ENCODE results near the gene WWOX.
"Not testable (repeated sequence)": the region's sequence is repeated elsewhere in the genome, so short reads cannot be mapped to it uniquely, and the experiment has no call there.

Gene WWOX

DNA sequence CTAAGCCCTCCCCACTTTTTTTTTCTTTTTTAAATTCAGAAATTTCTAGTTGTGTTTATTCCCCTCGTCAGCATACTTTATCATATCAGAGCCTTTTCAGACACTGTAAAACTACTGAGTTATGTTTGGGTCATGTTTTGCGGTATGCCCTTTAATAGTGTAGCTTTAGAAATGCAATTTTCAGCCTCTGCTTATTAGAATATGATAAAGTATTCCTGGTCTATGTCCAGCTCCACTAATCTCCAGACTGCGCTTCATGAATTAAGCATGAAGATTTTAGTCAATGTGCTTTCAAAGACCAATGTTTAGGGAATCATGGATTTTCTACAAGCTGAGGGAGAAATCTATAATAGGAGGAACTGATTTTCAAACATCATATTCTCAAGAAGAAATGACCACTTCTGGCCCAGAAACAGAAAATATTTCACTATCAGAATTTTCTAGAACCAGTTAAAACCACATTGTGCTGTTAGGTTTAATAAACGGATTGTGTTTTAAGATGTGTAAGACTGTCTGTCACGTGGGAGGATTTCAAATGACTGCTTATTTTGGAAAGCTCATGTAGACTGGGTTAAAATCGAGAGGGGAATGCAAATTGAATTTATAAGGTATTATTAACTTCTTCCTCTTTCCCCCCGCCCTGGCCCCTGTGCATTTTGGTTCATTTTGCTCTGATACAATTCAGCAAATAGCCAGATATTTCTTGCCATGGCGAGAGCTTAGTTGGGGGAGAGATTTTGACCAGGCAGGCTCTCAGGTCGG, 498.5 kb downstream of the WWOX start:
- Histone ChIP-seq H3K9ac (ENCODE audit: low read depth, low read length) (no peak overlapping the region), H3K27me3 (ENCODE audit: insufficient read depth, low read length, poor library complexity) (no peaks in the 10 kb centered on the region), H2AFZ (ENCODE audit: low read depth, low read length) (no peak overlapping the region), H3K36me3 (ENCODE audit: insufficient read depth, low read length) (no peaks in the 10 kb centered on the region), H3K79me2 (ENCODE audit: insufficient read depth, low read length) (no peaks in the 10 kb centered on the region), H3K4me2 (ENCODE audit: insufficient read depth, low read length) (no peak overlapping the region), H3K9me3 (ENCODE audit: insufficient read depth, low read length, severe bottlenecking) (no peaks in the 10 kb centered on the region), H3K27ac (ENCODE audit: low read length) (no peak overlapping the region), H3K4me3 (ENCODE audit: low read depth in 1 of 2, low read length in 2 of 2) (no peak overlapping the region), H4K20me1 (ENCODE audit: insufficient read depth, low read length) (no peaks in the 10 kb centered on the region), H3K4me1 (ENCODE audit: insufficient read depth, low read length) (no peaks in the 10 kb centered on the region)
- no peak for DNase-seq
- TF ChIP-seq EZH2 (IDR thresholded peaks at IDR 0.05; ENCODE audit: borderline replicate concordance, low read depth, low read length, severe bottlenecking), result no peak
- TF ChIP-seq, protein P1, sequence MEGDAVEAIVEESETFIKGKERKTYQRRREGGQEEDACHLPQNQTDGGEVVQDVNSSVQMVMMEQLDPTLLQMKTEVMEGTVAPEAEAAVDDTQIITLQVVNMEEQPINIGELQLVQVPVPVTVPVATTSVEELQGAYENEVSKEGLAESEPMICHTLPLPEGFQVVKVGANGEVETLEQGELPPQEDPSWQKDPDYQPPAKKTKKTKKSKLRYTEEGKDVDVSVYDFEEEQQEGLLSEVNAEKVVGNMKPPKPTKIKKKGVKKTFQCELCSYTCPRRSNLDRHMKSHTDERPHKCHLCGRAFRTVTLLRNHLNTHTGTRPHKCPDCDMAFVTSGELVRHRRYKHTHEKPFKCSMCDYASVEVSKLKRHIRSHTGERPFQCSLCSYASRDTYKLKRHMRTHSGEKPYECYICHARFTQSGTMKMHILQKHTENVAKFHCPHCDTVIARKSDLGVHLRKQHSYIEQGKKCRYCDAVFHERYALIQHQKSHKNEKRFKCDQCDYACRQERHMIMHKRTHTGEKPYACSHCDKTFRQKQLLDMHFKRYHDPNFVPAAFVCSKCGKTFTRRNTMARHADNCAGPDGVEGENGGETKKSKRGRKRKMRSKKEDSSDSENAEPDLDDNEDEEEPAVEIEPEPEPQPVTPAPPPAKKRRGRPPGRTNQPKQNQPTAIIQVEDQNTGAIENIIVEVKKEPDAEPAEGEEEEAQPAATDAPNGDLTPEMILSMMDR (IDR thresholded peaks at IDR 0.05; ENCODE audit: borderline replicate concordance, extremely low read depth, low read length, poor library complexity, severe bottlenecking), result no peak
- no peak for ATAC-seq (ENCODE audit: insufficient read depth, low read depth)

DNA sequence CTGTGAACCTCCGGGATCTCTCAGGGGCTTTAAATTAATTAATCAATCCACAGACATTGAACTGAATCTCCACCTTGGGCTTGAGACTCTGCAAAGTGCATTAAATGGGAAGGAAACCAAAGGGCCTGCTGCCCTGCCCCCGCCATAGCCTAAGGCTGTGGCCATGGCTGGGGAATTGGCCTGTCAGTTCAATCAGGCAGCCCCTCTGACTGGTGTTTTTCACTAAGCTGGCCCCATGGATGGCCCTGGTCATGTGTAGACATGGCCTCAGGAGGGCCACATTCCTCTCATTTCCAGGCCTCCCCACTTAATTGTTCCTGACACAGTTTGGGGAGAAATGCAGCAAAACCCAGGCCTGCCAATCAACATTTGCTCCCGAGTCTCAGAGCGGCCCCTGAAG, 499.8 kb downstream of the WWOX start:
- no peaks in the 10 kb centered on the region for H3K79me2 ChIP-seq (ENCODE audit: insufficient read depth, low read length)
- H3K9me3 ChIP-seq (ENCODE audit: insufficient read depth, low read length, severe bottlenecking), result no peaks in the 10 kb centered on the region
- no peaks in the 10 kb centered on the region for H3K4me1 ChIP-seq (ENCODE audit: insufficient read depth, low read length)
- no peaks in the 10 kb centered on the region for H3K36me3 ChIP-seq (ENCODE audit: insufficient read depth, low read length)
- no peak for DNase-seq
- no peaks in the 10 kb centered on the region for H4K20me1 ChIP-seq (ENCODE audit: insufficient read depth, low read length)
- no peak overlapping the region for H3K4me3 ChIP-seq (ENCODE audit: low read depth in 1 of 2, low read length in 2 of 2)
- no peaks in the 10 kb centered on the region for H3K27me3 ChIP-seq (ENCODE audit: insufficient read depth, low read length, poor library complexity)
- no peak overlapping the region for H3K4me2 ChIP-seq (ENCODE audit: insufficient read depth, low read length)
- H3K27ac ChIP-seq (ENCODE audit: low read length), result no peak overlapping the region
- ATAC-seq (ENCODE audit: insufficient read depth, low read depth), result no peak
- no peak overlapping the region for H2AFZ ChIP-seq (ENCODE audit: low read depth, low read length)
- H3K9ac ChIP-seq (ENCODE audit: low read depth, low read length), result no peak overlapping the region
- no peak for TF ChIP-seq EZH2 (IDR thresholded peaks at IDR 0.05; ENCODE audit: borderline replicate concordance, low read depth, low read length, severe bottlenecking)
- TF ChIP-seq, protein P1 (IDR thresholded peaks at IDR 0.05; ENCODE audit: borderline replicate concordance, extremely low read depth, low read length, poor library complexity, severe bottlenecking), result no peak

DNA sequence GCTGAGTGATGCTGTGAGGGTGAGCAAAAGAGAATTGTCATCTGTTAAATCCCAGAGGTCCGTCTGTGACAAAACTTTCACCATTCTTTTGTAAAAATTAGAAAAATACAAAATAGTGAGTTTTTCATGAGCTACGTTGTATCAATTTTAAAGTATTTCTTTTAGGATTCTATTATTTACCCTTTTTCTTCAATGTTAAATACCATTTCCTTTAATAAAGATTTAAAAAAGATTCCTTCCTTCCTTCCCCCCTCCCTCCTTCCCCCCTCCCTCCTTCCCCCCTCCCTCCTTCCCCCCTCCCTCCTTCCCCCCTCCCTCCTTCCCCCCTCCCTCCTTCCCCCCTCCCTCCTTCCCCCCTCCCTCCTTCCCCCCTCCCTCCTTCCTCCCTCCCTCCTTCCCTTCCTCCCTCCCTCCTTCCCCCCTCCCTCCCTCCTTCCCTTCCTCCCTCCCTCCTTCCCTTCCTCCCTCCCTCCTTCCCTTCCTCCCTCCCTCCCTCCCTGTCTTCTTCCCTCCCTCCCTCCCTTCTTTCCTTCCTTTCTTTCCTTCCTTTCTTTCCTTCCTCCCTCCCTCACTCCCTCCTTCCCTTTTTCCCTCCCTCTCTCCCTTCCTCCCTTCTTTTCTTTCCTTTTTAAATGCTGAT, 505.1 kb downstream of the WWOX start:
- not testable (repeated sequence) for H3K36me3 ChIP-seq (ENCODE audit: insufficient read depth, low read length); H2AFZ ChIP-seq (ENCODE audit: low read depth, low read length); ATAC-seq (ENCODE audit: insufficient read depth, low read depth); H3K79me2 ChIP-seq (ENCODE audit: insufficient read depth, low read length); H3K9me3 ChIP-seq (ENCODE audit: insufficient read depth, low read length, severe bottlenecking); DNase-seq; H4K20me1 ChIP-seq (ENCODE audit: insufficient read depth, low read length); H3K4me3 ChIP-seq (ENCODE audit: low read depth in 1 of 2, low read length in 2 of 2); H3K27ac ChIP-seq (ENCODE audit: low read length); H3K27me3 ChIP-seq (ENCODE audit: insufficient read depth, low read length, poor library complexity); H3K4me2 ChIP-seq (ENCODE audit: insufficient read depth, low read length); H3K9ac ChIP-seq (ENCODE audit: low read depth, low read length)
- peaks cover 13% of the 10 kb centered on the region for H3K4me1 ChIP-seq (ENCODE audit: insufficient read depth, low read length)

DNA sequence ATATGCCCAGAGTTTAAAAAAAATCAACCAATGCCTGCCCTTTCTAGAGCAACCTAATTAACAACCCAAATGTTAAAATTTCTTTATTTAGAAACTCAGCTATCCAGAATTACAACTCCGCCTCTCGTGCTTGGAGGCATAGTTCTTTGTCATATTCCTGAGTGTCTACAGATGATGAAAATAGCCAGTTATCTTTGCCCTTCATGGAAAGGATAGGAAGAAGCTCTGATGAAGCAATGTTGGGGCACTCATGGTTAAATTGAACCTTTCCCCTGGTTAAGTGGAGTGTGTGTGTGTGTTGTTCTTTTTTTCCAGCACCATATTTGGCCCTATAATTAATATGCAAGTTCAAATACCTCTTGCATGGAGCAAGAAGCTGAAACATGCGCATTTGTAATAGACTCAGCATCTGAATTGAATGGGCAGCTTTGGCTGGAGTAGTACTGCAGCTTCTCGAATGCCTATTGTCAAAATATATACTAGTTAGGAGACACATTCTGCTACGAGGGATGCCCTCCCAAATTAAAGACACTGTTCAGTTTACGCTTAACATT, 506.2 kb downstream of the WWOX start:
- peaks cover 16% of the 10 kb centered on the region for H3K4me1 ChIP-seq (ENCODE audit: insufficient read depth, low read length)
- no peak overlapping the region for H3K27ac ChIP-seq (ENCODE audit: low read length)
- H3K79me2 ChIP-seq (ENCODE audit: insufficient read depth, low read length), result no peaks in the 10 kb centered on the region
- H3K4me3 ChIP-seq (ENCODE audit: low read depth in 1 of 2, low read length in 2 of 2), result no peak overlapping the region
- DNase-seq, result no peak
- ATAC-seq (ENCODE audit: insufficient read depth, low read depth), result no peak
- no peak overlapping the region for H3K4me2 ChIP-seq (ENCODE audit: insufficient read depth, low read length)
- no peak overlapping the region for H2AFZ ChIP-seq (ENCODE audit: low read depth, low read length)
- no peaks in the 10 kb centered on the region for H3K27me3 ChIP-seq (ENCODE audit: insufficient read depth, low read length, poor library complexity)
- no peak overlapping the region for H3K9ac ChIP-seq (ENCODE audit: low read depth, low read length)
- no peaks in the 10 kb centered on the region for H3K36me3 ChIP-seq (ENCODE audit: insufficient read depth, low read length)
- H3K9me3 ChIP-seq (ENCODE audit: insufficient read depth, low read length, severe bottlenecking), result no peaks in the 10 kb centered on the region
- TF ChIP-seq, protein P1 (IDR thresholded peaks at IDR 0.05; ENCODE audit: borderline replicate concordance, extremely low read depth, low read length, poor library complexity, severe bottlenecking), result no peak
- no peak for TF ChIP-seq EZH2 (IDR thresholded peaks at IDR 0.05; ENCODE audit: borderline replicate concordance, low read depth, low read length, severe bottlenecking)
- no peaks in the 10 kb centered on the region; the same call in 1 of the 2 replicates for H4K20me1 ChIP-seq (ENCODE audit: insufficient read depth, low read length)
